ENCODE data around the gene PPP3CA.

- TF ChIP-seq CTCF (IDR thresholded peaks at IDR 0.05) (no peak), EZH2phosphoT487 (IDR thresholded peaks at IDR 0.05) (no peak), EZH2 (IDR thresholded peaks at IDR 0.05) (no peak)
Measured at GRCh38 chr4:101252721-101253120, 94.6 kb downstream of the PPP3CA start.

Data from neural progenitor cell (in vitro differentiated cells).